ENCODE results near the gene FOXRED2. TPM values are rescaled to one million over a fixed set of nuclear protein-coding genes. Genes with fewer than 3 reads are reported as not detected.
"Not testable (repeated sequence)": the region's sequence is repeated elsewhere in the genome, so short reads cannot be mapped to it uniquely, and the experiment has no call there.

Gene FOXRED2
- total RNA-seq, 3 donors from 2014 or later (not counting 1 experiment from before 2014, with no cell fraction given) = 1.7 to 2.0 (median 1.9) TPM

GRCh38 chr22:36536717-36537116, 29.9 kb upstream of the FOXRED2 start:
- Mint-ChIP-seq H3K27me3 (ENCODE audit: low read depth in 2 of 2) (peaks cover 0 to 9% of the 10 kb centered on the region in 2 donors), H3K9me3 (no peaks in the 10 kb centered on the region), H3K27ac (no peak overlapping the region), H3K36me3 (no peaks in the 10 kb centered on the region), H3K4me1 (no peaks in the 10 kb centered on the region), H3K4me3 (no peak overlapping the region)
- TF ChIP-seq CTCF (IDR thresholded peaks at IDR 0.05) = no peak
- no peaks in the 10 kb centered on the region for H3K36me3 ChIP-seq (ENCODE audit: control insufficient read depth, insufficient read depth, low read length)
- H3K4me3 ChIP-seq (ENCODE audit: low read length) = no peak overlapping the region
- no peaks in the 10 kb centered on the region for H3K27me3 ChIP-seq (ENCODE audit: control insufficient read depth, insufficient read depth, low read length)
- intact Hi-C loops (cut with micrococcal nuclease) = no loop called here
- DNase-seq = no peak
- ATAC-seq = no peak
- 73% methylated on average over 7 of the region's 7 CpGs for WGBS (ENCODE audit: insufficient coverage)
- no peaks in the 10 kb centered on the region for H3K4me1 ChIP-seq (ENCODE audit: control insufficient read depth, insufficient read depth, low read length)
- no peaks in the 10 kb centered on the region for H3K9me3 ChIP-seq (ENCODE audit: control insufficient read depth, insufficient read depth, low read length)
- no peak overlapping the region for H3K27ac ChIP-seq (ENCODE audit: low read length)

- H3K9me3 Mint-ChIP-seq; H3K4me1 Mint-ChIP-seq; H3K9me3 ChIP-seq (ENCODE audit: control insufficient read depth, insufficient read depth, low read length); H3K27ac Mint-ChIP-seq; H3K36me3 ChIP-seq (ENCODE audit: control insufficient read depth, insufficient read depth, low read length); H3K4me3 Mint-ChIP-seq; ATAC-seq; intact Hi-C loops (cut with micrococcal nuclease); H3K27me3 ChIP-seq (ENCODE audit: control insufficient read depth, insufficient read depth, low read length); H3K36me3 Mint-ChIP-seq; H3K4me3 ChIP-seq (ENCODE audit: low read length); H3K27ac ChIP-seq (ENCODE audit: low read length); DNase-seq; H3K27me3 Mint-ChIP-seq (ENCODE audit: low read depth in 2 of 2): not testable (repeated sequence)
- WGBS (ENCODE audit: insufficient coverage) = 66% methylated on average over 4 of the region's 4 CpGs
- H3K4me1 ChIP-seq (ENCODE audit: control insufficient read depth, insufficient read depth, low read length) = peaks cover 13% of the 10 kb centered on the region
Measured at GRCh38 chr22:36533320-36533719, 26.5 kb upstream of the FOXRED2 start.

- Mint-ChIP-seq H3K4me1 (peaks cover 7 to 16% of the 10 kb centered on the region in 2 donors), H3K36me3 (no peaks in the 10 kb centered on the region), H3K27ac (no peak overlapping the region), H3K9me3 (no peaks in the 10 kb centered on the region), H3K27me3 (ENCODE audit: low read depth in 2 of 2) (peaks cover 0 to 3% of the 10 kb centered on the region in 2 donors), H3K4me3 (peak overlapping the region; percentile 56)
- intact Hi-C loops (cut with micrococcal nuclease) = no loop called here
- Histone ChIP-seq H3K36me3 (ENCODE audit: control insufficient read depth, insufficient read depth, low read length) (no peaks in the 10 kb centered on the region), H3K9me3 (ENCODE audit: control insufficient read depth, insufficient read depth, low read length) (no peaks in the 10 kb centered on the region), H3K27me3 (ENCODE audit: control insufficient read depth, insufficient read depth, low read length) (no peaks in the 10 kb centered on the region), H3K27ac (ENCODE audit: low read length) (no peak overlapping the region), H3K4me1 (ENCODE audit: control insufficient read depth, insufficient read depth, low read length) (peaks cover 21% of the 10 kb centered on the region), H3K4me3 (ENCODE audit: low read length) (no peak overlapping the region)
- ATAC-seq (no peak), DNase-seq (no peak)
- TF ChIP-seq CTCF (IDR thresholded peaks at IDR 0.05) = no peak
- 50% methylated on average over 2 of the region's 2 CpGs for WGBS (ENCODE audit: insufficient coverage)
Measured at GRCh38 chr22:36532466-36532865, 25.6 kb upstream of the FOXRED2 start.

- H3K27ac Mint-ChIP-seq = peak within 1 kb of the TSS; percentile 95 to 96
- intact Hi-C loops (cut with micrococcal nuclease) = loop anchor here (1.0 to 2.0 kb wide), 3 partner anchors 22 to 248 kb away; partner anchors contain the start of genes FOXRED2 and IFT27
Measured at GRCh38 chr22:36528795-36529751, 22.2 kb upstream of the FOXRED2 start, which contains the start of gene EIF3D. Gene EIF3D, minus strand, starts transcription at chr22:36529166. Its CDS starts 3,045 bp downstream, at chr22:36526121.

More at GRCh38 chr22:36528795-36529751, 22.2 kb upstream of the FOXRED2 start, which contains the start of gene EIF3D:
- no peak for TF ChIP-seq CTCF (IDR thresholded peaks at IDR 0.05)
- H3K36me3 Mint-ChIP-seq = peaks cover 14% of the 10 kb centered on the region
- peak within 1 kb of the TSS; percentile 100 for H3K27ac ChIP-seq (ENCODE audit: low read length)
- H3K4me1 Mint-ChIP-seq = peaks cover 22 to 23% of the 10 kb centered on the region in 2 donors
- H3K9me3 ChIP-seq (ENCODE audit: control insufficient read depth, insufficient read depth, low read length) = no peaks in the 10 kb centered on the region
- no peaks in the 10 kb centered on the region for H3K27me3 ChIP-seq (ENCODE audit: control insufficient read depth, insufficient read depth, low read length)
- ATAC-seq (peak; percentile 90 to 97 (median 91)), DNase-seq (peak; percentile 99 to 100)
- H3K4me3 ChIP-seq (ENCODE audit: low read length) = peak within 1 kb of the TSS; percentile 82
- H3K4me3 Mint-ChIP-seq = peak within 1 kb of the TSS; percentile 93
- WGBS (ENCODE audit: insufficient coverage) = under 1% methylated on average over 82 of the region's 82 CpGs
- no peaks in the 10 kb centered on the region for H3K9me3 Mint-ChIP-seq
- peaks cover 21% of the 10 kb centered on the region for H3K4me1 ChIP-seq (ENCODE audit: control insufficient read depth, insufficient read depth, low read length)
- peaks cover 21% of the 10 kb centered on the region for H3K36me3 ChIP-seq (ENCODE audit: control insufficient read depth, insufficient read depth, low read length)
- peaks cover 0 to 3% of the 10 kb centered on the region in 2 donors for H3K27me3 Mint-ChIP-seq (ENCODE audit: low read depth in 2 of 2)
